Measurements from ENCODE around the gene GULP1. TPM values are rescaled to one million over a fixed set of nuclear protein-coding genes. Genes with fewer than 3 reads are reported as not detected.

Gene GULP1
- total RNA-seq, 1 donor from 2014 or later = 95.5 TPM

DNA sequence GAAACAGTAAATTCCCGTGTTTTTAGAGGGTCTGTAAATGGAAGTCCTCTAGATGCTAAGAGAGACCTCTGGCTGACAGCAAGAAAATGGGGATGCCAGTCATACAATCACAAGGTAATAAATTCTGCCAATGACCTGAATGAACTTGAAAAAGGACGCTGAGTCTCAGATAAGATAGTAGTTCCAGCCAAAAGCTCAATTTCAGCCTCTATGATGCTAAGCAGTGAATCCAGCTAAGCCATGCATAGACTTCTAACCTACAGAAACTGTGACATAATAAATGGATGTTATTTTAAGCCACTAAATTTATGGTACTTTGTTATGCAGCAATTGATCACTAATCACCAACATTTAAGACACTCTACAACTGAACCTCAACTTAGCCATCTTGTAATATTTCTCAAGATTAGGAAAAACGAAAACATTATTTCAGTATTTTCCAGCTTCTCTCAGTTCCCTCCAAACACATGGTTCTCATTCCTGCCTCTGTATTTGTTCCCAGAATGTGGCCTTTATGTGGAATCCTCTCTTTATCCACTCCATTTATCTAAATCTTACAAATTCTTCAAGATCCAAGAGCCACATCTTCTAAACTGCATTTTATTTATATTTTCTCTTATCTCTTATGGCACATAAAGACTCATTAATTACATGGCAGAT, 331.1 kb downstream of the GULP1 start:
- no peaks in the 10 kb centered on the region for H3K27me3 ChIP-seq (ENCODE audit: control insufficient read depth, insufficient read depth, low read length)
- DNase-seq (ENCODE audit: low read depth) = no peak
- TF ChIP-seq CTCF (IDR thresholded peaks at IDR 0.05; ENCODE audit: insufficient read depth, low read length, poor library complexity, severe bottlenecking) = no peak
- H3K4me3 ChIP-seq (ENCODE audit: low read depth, low read length) = no peak overlapping the region
- no peaks in the 10 kb centered on the region for H3K36me3 ChIP-seq (ENCODE audit: control insufficient read depth, insufficient read depth, low read length)

GRCh38 chr2:188623995-188624643, 332.4 kb downstream of the GULP1 start:
- TF ChIP-seq CTCF (IDR thresholded peaks at IDR 0.05; ENCODE audit: insufficient read depth, low read length, poor library complexity, severe bottlenecking) = no peak
- Histone ChIP-seq H3K4me3 (ENCODE audit: low read depth, low read length) (no peak overlapping the region), H3K36me3 (ENCODE audit: control insufficient read depth, insufficient read depth, low read length) (no peaks in the 10 kb centered on the region), H3K27me3 (ENCODE audit: control insufficient read depth, insufficient read depth, low read length) (no peaks in the 10 kb centered on the region)
- no peak for DNase-seq (ENCODE audit: low read depth)

DNA sequence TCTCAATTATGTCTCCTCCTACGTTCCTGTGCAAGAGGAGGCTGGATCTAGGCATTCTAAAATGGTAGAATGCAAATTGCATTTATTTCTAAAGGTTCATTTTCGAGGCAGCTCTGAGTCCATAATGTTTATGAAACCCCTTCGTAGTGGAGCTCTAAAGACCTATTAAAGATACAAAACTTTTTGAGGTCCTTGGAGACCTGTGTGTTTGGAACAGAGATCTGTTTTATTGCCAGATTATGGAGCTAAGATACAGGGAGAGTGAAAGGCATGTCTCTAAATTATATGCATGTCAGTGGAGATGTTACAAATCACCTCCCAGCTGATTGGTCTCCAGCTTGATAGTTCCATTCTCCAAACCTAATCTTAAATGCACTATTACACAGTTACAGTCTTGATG, 335.8 kb downstream of the GULP1 start:
- no peaks in the 10 kb centered on the region for H3K27me3 ChIP-seq (ENCODE audit: control insufficient read depth, insufficient read depth, low read length)
- no peak overlapping the region for H3K4me3 ChIP-seq (ENCODE audit: low read depth, low read length)
- DNase-seq (ENCODE audit: low read depth) = no peak
- TF ChIP-seq CTCF (IDR thresholded peaks at IDR 0.05; ENCODE audit: insufficient read depth, low read length, poor library complexity, severe bottlenecking) = no peak
- no peaks in the 10 kb centered on the region for H3K36me3 ChIP-seq (ENCODE audit: control insufficient read depth, insufficient read depth, low read length)

- no peak for DNase-seq (ENCODE audit: low read depth)
- H3K36me3 ChIP-seq (ENCODE audit: control insufficient read depth, insufficient read depth, low read length) = no peaks in the 10 kb centered on the region
- no peaks in the 10 kb centered on the region for H3K27me3 ChIP-seq (ENCODE audit: control insufficient read depth, insufficient read depth, low read length)
- TF ChIP-seq CTCF (IDR thresholded peaks at IDR 0.05; ENCODE audit: insufficient read depth, low read length, poor library complexity, severe bottlenecking) = no peak
- H3K4me3 ChIP-seq (ENCODE audit: low read depth, low read length) = no peak overlapping the region
These were observed 337.5 kb downstream of the GULP1 start for GRCh38 chr2:188628989-188629752.

GRCh38 chr2:188629753-188630527, 338.3 kb downstream of the GULP1 start:
- DNase-seq (ENCODE audit: low read depth) = no peak
- Histone ChIP-seq H3K36me3 (ENCODE audit: control insufficient read depth, insufficient read depth, low read length) (no peaks in the 10 kb centered on the region), H3K27me3 (ENCODE audit: control insufficient read depth, insufficient read depth, low read length) (no peaks in the 10 kb centered on the region), H3K4me3 (ENCODE audit: low read depth, low read length) (no peak overlapping the region)
- TF ChIP-seq CTCF (IDR thresholded peaks at IDR 0.05; ENCODE audit: insufficient read depth, low read length, poor library complexity, severe bottlenecking) = no peak

All from kidney epithelial cell (primary cell).